ENCODE data around the gene OR52H1. TPM values are rescaled to one million over a fixed set of nuclear protein-coding genes. Genes with fewer than 3 reads are reported as not detected.

OR52H1 gene
- total RNA-seq, 1 donor from 2014 or later: not detected

DNA sequence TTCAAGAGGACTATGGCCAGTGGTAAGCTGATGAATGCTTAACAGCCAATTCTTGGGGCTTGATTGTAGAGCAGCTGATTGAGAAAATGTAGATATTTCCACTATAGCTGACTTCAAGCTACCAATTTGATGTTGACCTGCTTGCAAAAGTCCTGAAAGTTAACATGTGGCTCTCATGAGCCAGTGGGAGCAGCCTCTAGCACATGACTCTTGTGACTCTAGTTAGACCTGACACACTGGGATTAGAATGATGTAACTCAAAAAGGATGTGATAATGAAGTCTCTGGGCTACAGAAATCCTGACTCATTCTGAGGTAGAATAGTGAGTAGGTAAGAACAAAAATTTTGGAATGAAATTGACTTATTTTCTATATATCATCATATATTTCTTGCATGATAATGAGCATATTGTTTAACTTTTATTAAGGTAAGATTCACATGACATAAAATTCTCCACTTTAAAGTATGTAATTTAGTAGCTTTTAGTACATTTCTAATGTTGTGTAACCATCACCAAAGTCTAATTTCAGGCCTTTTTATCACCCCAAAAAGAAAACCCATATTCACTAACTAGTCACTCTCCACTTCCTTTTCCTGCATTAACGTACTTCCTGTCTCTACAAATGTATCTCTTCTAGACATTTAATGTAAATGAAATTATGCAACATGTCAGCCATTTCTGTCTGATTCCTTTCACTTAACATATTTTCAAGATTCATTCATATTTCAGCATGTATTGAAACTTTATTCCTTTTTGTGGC lies 16.1 kb upstream of the OR52H1 start:
- TF ChIP-seq, protein P1, sequence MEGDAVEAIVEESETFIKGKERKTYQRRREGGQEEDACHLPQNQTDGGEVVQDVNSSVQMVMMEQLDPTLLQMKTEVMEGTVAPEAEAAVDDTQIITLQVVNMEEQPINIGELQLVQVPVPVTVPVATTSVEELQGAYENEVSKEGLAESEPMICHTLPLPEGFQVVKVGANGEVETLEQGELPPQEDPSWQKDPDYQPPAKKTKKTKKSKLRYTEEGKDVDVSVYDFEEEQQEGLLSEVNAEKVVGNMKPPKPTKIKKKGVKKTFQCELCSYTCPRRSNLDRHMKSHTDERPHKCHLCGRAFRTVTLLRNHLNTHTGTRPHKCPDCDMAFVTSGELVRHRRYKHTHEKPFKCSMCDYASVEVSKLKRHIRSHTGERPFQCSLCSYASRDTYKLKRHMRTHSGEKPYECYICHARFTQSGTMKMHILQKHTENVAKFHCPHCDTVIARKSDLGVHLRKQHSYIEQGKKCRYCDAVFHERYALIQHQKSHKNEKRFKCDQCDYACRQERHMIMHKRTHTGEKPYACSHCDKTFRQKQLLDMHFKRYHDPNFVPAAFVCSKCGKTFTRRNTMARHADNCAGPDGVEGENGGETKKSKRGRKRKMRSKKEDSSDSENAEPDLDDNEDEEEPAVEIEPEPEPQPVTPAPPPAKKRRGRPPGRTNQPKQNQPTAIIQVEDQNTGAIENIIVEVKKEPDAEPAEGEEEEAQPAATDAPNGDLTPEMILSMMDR (IDR thresholded peaks at IDR 0.05; ENCODE audit: insufficient read depth, low read length, severe bottlenecking): no peak
- Histone ChIP-seq H3K27me3 (ENCODE audit: control insufficient read depth, insufficient read depth, low read length) (no peaks in the 10 kb centered on the region), H3K36me3 (ENCODE audit: control insufficient read depth, insufficient read depth, low read length) (no peaks in the 10 kb centered on the region), H3K4me3 (ENCODE audit: low read depth, low read length) (no peak overlapping the region)
- FAIRE-seq: no peak
- peak; percentile 87 for DNase-seq (ENCODE audit: low read depth)

DNA sequence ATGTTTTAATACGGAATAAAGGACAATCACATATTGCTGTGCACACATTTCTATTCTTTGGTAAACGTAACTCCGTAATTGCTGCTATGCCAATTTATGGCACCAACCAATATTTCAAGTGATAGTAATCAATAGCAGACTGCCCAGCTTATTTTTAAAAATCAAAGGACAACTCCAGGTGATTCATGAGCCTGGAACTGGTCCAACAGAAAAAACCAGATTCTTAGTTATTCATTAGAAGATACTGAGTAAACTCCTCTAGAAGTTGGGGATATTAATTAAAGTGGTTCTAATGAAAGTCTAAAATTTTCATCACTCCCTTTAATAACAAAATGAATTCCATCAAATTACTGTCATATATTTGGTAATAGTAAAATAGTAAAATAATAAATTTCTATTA lies 9.4 kb upstream of the OR52H1 start:
- Histone ChIP-seq H3K4me3 (ENCODE audit: low read depth, low read length) (no peak overlapping the region), H3K36me3 (ENCODE audit: control insufficient read depth, insufficient read depth, low read length) (no peaks in the 10 kb centered on the region), H3K27me3 (ENCODE audit: control insufficient read depth, insufficient read depth, low read length) (no peaks in the 10 kb centered on the region)
- TF ChIP-seq, protein P1 (IDR thresholded peaks at IDR 0.05; ENCODE audit: insufficient read depth, low read length, severe bottlenecking): no peak
- FAIRE-seq (no peak), DNase-seq (ENCODE audit: low read depth) (peak; percentile 23)

- no peak for FAIRE-seq
- H3K36me3 ChIP-seq (ENCODE audit: control insufficient read depth, insufficient read depth, low read length): no peaks in the 10 kb centered on the region
- no peak for DNase-seq (ENCODE audit: low read depth)
- TF ChIP-seq, protein P1 (IDR thresholded peaks at IDR 0.05; ENCODE audit: insufficient read depth, low read length, severe bottlenecking): no peak
- no peak overlapping the region for H3K4me3 ChIP-seq (ENCODE audit: low read depth, low read length)
- H3K27me3 ChIP-seq (ENCODE audit: control insufficient read depth, insufficient read depth, low read length): no peaks in the 10 kb centered on the region
These were observed 8.4 kb upstream of the OR52H1 start for GRCh38 chr11:5556596-5557188.

DNA sequence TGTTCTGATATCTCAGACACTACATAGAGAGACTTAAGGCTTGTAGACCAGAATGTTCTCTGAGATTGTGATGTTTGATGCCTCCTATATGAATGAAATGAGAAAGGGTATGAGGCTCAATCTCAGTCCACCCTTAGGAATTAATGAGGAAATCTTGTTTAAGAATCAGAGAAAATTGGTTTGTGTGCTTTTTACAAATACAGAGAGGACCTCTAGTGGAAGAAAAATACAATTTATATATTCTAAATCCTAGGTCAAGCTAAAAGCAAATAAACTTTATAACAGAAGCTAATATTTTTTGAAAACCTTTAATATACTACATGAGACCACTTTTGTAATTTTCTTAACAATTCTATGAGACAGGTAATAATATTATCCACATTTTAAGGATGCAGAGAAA lies 5.0 kb upstream of the OR52H1 start:
- Histone ChIP-seq H3K4me3 (ENCODE audit: low read depth, low read length) (no peak overlapping the region), H3K27me3 (ENCODE audit: control insufficient read depth, insufficient read depth, low read length) (no peaks in the 10 kb centered on the region), H3K36me3 (ENCODE audit: control insufficient read depth, insufficient read depth, low read length) (no peaks in the 10 kb centered on the region)
- FAIRE-seq (no peak), DNase-seq (ENCODE audit: low read depth) (no peak)
- TF ChIP-seq, protein P1 (IDR thresholded peaks at IDR 0.05; ENCODE audit: insufficient read depth, low read length, severe bottlenecking): no peak

DNA sequence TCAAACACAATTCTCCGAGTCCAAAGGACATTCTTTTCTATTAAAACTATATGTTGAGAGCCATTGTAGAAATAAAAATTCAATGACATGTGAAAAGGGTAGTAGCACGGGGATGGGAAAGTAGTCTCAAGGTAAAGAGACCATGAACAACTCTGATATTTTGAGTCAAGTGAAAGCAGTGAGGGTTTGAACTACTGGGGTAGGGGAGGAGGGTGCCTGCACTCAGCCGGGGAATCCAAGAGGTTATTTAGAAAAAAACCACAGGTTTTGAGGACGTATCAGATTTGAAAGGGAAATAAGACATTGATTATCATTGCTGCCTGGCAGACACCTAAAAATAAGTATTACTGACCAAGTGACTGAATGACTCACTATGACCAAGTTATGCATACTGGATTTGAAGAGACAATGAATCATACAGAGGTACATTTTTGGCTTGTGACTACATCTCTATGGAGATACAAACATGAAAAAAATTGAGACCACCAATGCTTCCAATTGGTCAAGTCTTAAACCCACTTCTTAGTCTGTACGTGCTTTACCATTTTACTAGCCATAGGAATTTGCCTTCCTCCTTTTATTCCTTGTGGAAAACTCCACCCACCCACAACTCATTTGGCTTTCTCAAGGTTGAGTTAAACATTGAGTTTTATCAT lies 2.2 kb upstream of the OR52H1 start:
- TF ChIP-seq, protein P1 (IDR thresholded peaks at IDR 0.05; ENCODE audit: insufficient read depth, low read length, severe bottlenecking): no peak
- Histone ChIP-seq H3K4me3 (ENCODE audit: low read depth, low read length) (no peak overlapping the region), H3K36me3 (ENCODE audit: control insufficient read depth, insufficient read depth, low read length) (no peaks in the 10 kb centered on the region), H3K27me3 (ENCODE audit: control insufficient read depth, insufficient read depth, low read length) (no peaks in the 10 kb centered on the region)
- FAIRE-seq (no peak), DNase-seq (ENCODE audit: low read depth) (peak; percentile 92)
